Measurements from ENCODE around the gene ANAPC10.

GRCh38 chr4:145066063-145066501 is 31.9 kb downstream of the ANAPC10 start:
- TF ChIP-seq POLR2A (IDR thresholded peaks at IDR 0.05), result no peak
- TF ChIP-seq CTCF (IDR thresholded peaks at IDR 0.05), result no peak

All from upper lobe of left lung (tissue), 4 donors.